Stimulated activated CD4-positive, alpha-beta T cell treated with anti-CD3 and anti-CD28 coated beads, Interleukin-12 subunit alpha, Interleukin-12 subunit beta, amount 100 ng/mL, for 48 hours (primary cell): ENCODE results near the gene CBLC.

Source experiments
- DNase-seq, 3 donors: peaks; one replicate each; pipeline ENCODE4 v3.0.0-alpha.2; 2020; ENCODE audit warnings: low read depth in 2 of 3, low spot score in 1 of 3

Gene CBLC

GRCh38 chr19:44799627-44800346 lies 22.1 kb downstream of the CBLC start:
- DNase-seq = no peak

GRCh38 chr19:44800461-44800860 lies 22.8 kb downstream of the CBLC start:
- peak; percentile 74 to 87 (median 81) for DNase-seq

GRCh38 chr19:44803442-44804428 lies 26.0 kb downstream of the CBLC start:
- no peak for DNase-seq

GRCh38 chr19:44806291-44806690 lies 28.6 kb downstream of the CBLC start:
- no peak for DNase-seq

- no peak for DNase-seq
These were observed 29.5 kb downstream of the CBLC start for GRCh38 chr19:44807162-44807561.

GRCh38 chr19:44807652-44808462 lies 30.2 kb downstream of the CBLC start:
- DNase-seq = no peak

GRCh38 chr19:44808463-44809371 lies 31.0 kb downstream of the CBLC start, which contains the start of gene BCAM:
Gene BCAM (plus strand): TSS chr19:44809103. CDS start chr19:44809125, 22 bp downstream.
- no peak for DNase-seq

GRCh38 chr19:44809577-44810233 lies 32.0 kb downstream of the CBLC start:
- no peak for DNase-seq

GRCh38 chr19:44810234-44811121 lies 32.8 kb downstream of the CBLC start:
- no peak for DNase-seq

GRCh38 chr19:44811122-44811419 lies 33.4 kb downstream of the CBLC start:
- no peak for DNase-seq

GRCh38 chr19:44812142-44812718 lies 34.5 kb downstream of the CBLC start:
- no peak for DNase-seq

- no peak for DNase-seq
These were observed 35.6 kb downstream of the CBLC start for GRCh38 chr19:44813070-44813840.

- no peak for DNase-seq
These were observed 36.3 kb downstream of the CBLC start for GRCh38 chr19:44813841-44814470.

- no peak for DNase-seq
These were observed 36.8 kb downstream of the CBLC start for GRCh38 chr19:44814517-44814916.

GRCh38 chr19:44816301-44816700 lies 38.6 kb downstream of the CBLC start:
- DNase-seq = no peak

- DNase-seq = no peak
These were observed 40.2 kb downstream of the CBLC start for GRCh38 chr19:44817725-44818465.
